SK-N-SH treated with all-trans-retinoic acid at 6 μM for 48 hours (cell line): Measurements from ENCODE around the gene OSGIN1.

ENCODE experiments used
- OSR1 ChIP-seq: fragments of 250-450 bp; sonication (Bioruptor Pico); IDR thresholded peaks from 2 replicates; pipeline ENCODE4 v1.8.0; 2022; ENCODE audit warnings: moderate library complexity, mild to moderate bottlenecking, inconsistent platforms
- PATZ1 ChIP-seq: fragments of 250-450 bp; sonication (Bioruptor Pico); IDR thresholded peaks from 2 replicates; pipeline ENCODE4 v1.8.0; 2020; ENCODE audit warnings: mild to moderate bottlenecking, moderate library complexity, borderline replicate concordance
- RARB ChIP-seq: fragments of 250-450 bp; sonication (Bioruptor Pico); IDR thresholded peaks from 2 replicates; pipeline ENCODE4 v1.8.0; 2021; ENCODE audit warnings: mild to moderate bottlenecking, moderate library complexity
- SNAI2 ChIP-seq: fragments of 250-450 bp; sonication (Bioruptor Pico); IDR thresholded peaks from 2 replicates; pipeline ENCODE4 v1.5.0; 2020; ENCODE audit warnings: mild to moderate bottlenecking, moderate library complexity
- TCF4 ChIP-seq: fragments of 250-450 bp; sonication (Bioruptor Pico); IDR thresholded peaks from 2 replicates; pipeline ENCODE4 v1.8.0; 2021; ENCODE audit warnings: mild to moderate bottlenecking, moderate library complexity, borderline replicate concordance
- TSHZ2 ChIP-seq: fragments of 250-450 bp; sonication (Bioruptor Pico); IDR thresholded peaks from 2 replicates; pipeline ENCODE4 v1.5.0; 2020; ENCODE audit warnings: mild to moderate bottlenecking, moderate library complexity
- ZC3H10 ChIP-seq: fragments of 250-450 bp; sonication (Bioruptor Pico); IDR thresholded peaks from 2 replicates; pipeline ENCODE4 v1.5.1; 2021; ENCODE audit warnings: mild to moderate bottlenecking, moderate library complexity
- ZNF565 ChIP-seq: fragments of 450-650 bp; formaldehyde crosslinking; conservative IDR thresholded peaks from 2 replicates; pipeline ENCODE4 v1.5.0; 2020; ENCODE audit warnings: low read depth, mild to moderate bottlenecking, moderate library complexity
- ZNF70 ChIP-seq: fragments of 450-650 bp; formaldehyde crosslinking; IDR thresholded peaks from 2 replicates; pipeline ENCODE4 v1.5.0; 2020; ENCODE audit warnings: mild to moderate bottlenecking, moderate library complexity
- ZNF8 ChIP-seq: fragments of 450-650 bp; formaldehyde crosslinking; IDR thresholded peaks from 2 replicates; pipeline ENCODE4 v1.5.0; 2020; ENCODE audit warnings: mild to moderate bottlenecking, moderate library complexity

- no peak for TF ChIP-seq ZC3H10
- no peak for TF ChIP-seq ZNF565 (CRISPR knock-in tag)
- TF ChIP-seq OSR1 (CRISPR knock-in tag) = no peak
- TF ChIP-seq PATZ1 = no peak
- TF ChIP-seq ZNF8 (CRISPR knock-in tag) = no peak
- TF ChIP-seq TSHZ2 (CRISPR knock-in tag) = no peak
- no peak for TF ChIP-seq TCF4 (CRISPR knock-in tag)
- no peak for TF ChIP-seq RARB (CRISPR knock-in tag)
- TF ChIP-seq SNAI2 (CRISPR knock-in tag) = no peak
- no peak for TF ChIP-seq ZNF70
Measured at GRCh38 chr16:83973581-83974385, 20.7 kb downstream of the OSGIN1 start.
